ENCODE results near the gene TEX9. TPM values are rescaled to one million over a fixed set of nuclear protein-coding genes. Genes with fewer than 3 reads are reported as not detected.

TEX9 gene
- total RNA-seq, 4 donors from 2014 or later, result 4.3 to 18.0 (median 7.9) TPM

- H3K9me3 ChIP-seq, result no peaks in the 10 kb centered on the region
- no peak overlapping the region for H3K27ac ChIP-seq
- peaks cover 0 to 7% (median 0%) of the 10 kb centered on the region in 3 donors for H3K36me3 ChIP-seq
- TF ChIP-seq POLR2A (IDR thresholded peaks at IDR 0.05), result no peak
- TF ChIP-seq CTCF (IDR thresholded peaks at IDR 0.05), result no peak
- WGBS, 2 donors, result 92% methylated on average over 5 of the region's 5 CpGs
- intact Hi-C loops (cut with DNase I), result no loop called here
- no peaks in the 10 kb centered on the region for H3K27me3 ChIP-seq
- DNase-seq, result no peak
- no peaks in the 10 kb centered on the region for H3K4me1 ChIP-seq
- no peak overlapping the region for H3K4me3 ChIP-seq
Observed at GRCh38 chr15:56432304-56432703, 67.1 kb downstream of the TEX9 start.

- Histone ChIP-seq H3K36me3 (peaks cover 0 to 5% (median 0%) of the 10 kb centered on the region in 3 donors), H3K27me3 (no peaks in the 10 kb centered on the region), H3K4me3 (no peak overlapping the region), H3K9me3 (no peaks in the 10 kb centered on the region), H3K27ac (no peak overlapping the region), H3K4me1 (no peaks in the 10 kb centered on the region)
- TF ChIP-seq CTCF (IDR thresholded peaks at IDR 0.05), result no peak
- no peak for TF ChIP-seq POLR2A (IDR thresholded peaks at IDR 0.05)
- intact Hi-C loops (cut with DNase I), result no loop called here
- DNase-seq, result no peak
- 88 to 93% methylated on average over 1 of the region's 1 CpG for WGBS, 2 donors
Observed at GRCh38 chr15:56440214-56440770, 75.1 kb downstream of the TEX9 start.

- no peaks in the 10 kb centered on the region for H3K9me3 ChIP-seq
- DNase-seq, result no peak
- intact Hi-C loops (cut with DNase I), result no loop called here
- H3K27me3 ChIP-seq, result no peaks in the 10 kb centered on the region
- H3K36me3 ChIP-seq, result peaks cover 0 to 5% (median 0%) of the 10 kb centered on the region in 3 donors
- no peak overlapping the region for H3K4me3 ChIP-seq
- H3K27ac ChIP-seq, result no peak overlapping the region
- WGBS, 2 donors, result 97 to 100% methylated on average over 3 of the region's 3 CpGs
- no peak for TF ChIP-seq POLR2A (IDR thresholded peaks at IDR 0.05)
- TF ChIP-seq CTCF (IDR thresholded peaks at IDR 0.05), result no peak
- no peaks in the 10 kb centered on the region for H3K4me1 ChIP-seq
Observed at GRCh38 chr15:56442354-56442753, 77.1 kb downstream of the TEX9 start.

GRCh38 chr15:56445746-56446145 is 80.5 kb downstream of the TEX9 start:
- Histone ChIP-seq H3K36me3 (peaks cover 0 to 5% (median 0%) of the 10 kb centered on the region in 3 donors), H3K4me1 (no peaks in the 10 kb centered on the region), H3K9me3 (no peaks in the 10 kb centered on the region), H3K27me3 (no peaks in the 10 kb centered on the region), H3K4me3 (no peak overlapping the region), H3K27ac (no peak overlapping the region)
- DNase-seq, result no peak
- intact Hi-C loops (cut with DNase I), result no loop called here
- TF ChIP-seq CTCF (IDR thresholded peaks at IDR 0.05) (no peak), POLR2A (IDR thresholded peaks at IDR 0.05) (no peak)
- 90% methylated on average over 5 of the region's 5 CpGs for WGBS, 2 donors

GRCh38 chr15:56454836-56455235 is 89.6 kb downstream of the TEX9 start:
- Histone ChIP-seq H3K9me3 (no peaks in the 10 kb centered on the region), H3K27ac (no peak overlapping the region), H3K4me1 (no peaks in the 10 kb centered on the region), H3K4me3 (no peak overlapping the region), H3K27me3 (no peaks in the 10 kb centered on the region), H3K36me3 (no peaks in the 10 kb centered on the region)
- TF ChIP-seq CTCF (IDR thresholded peaks at IDR 0.05) (no peak), POLR2A (IDR thresholded peaks at IDR 0.05) (no peak)
- intact Hi-C loops (cut with DNase I), result no loop called here
- no peak for DNase-seq
- 73 to 76% methylated on average over 1 of the region's 1 CpG for WGBS, 2 donors

Measured in esophagus squamous epithelium (tissue), 5 donors.